ENCODE data around the gene CLTRN. TPM values are rescaled to one million over a fixed set of nuclear protein-coding genes. Genes with fewer than 3 reads are reported as not detected.

Gene CLTRN
- total RNA-seq, 4 donors from 2014 or later, result 0.88 TPM; not detected in 3

DNA sequence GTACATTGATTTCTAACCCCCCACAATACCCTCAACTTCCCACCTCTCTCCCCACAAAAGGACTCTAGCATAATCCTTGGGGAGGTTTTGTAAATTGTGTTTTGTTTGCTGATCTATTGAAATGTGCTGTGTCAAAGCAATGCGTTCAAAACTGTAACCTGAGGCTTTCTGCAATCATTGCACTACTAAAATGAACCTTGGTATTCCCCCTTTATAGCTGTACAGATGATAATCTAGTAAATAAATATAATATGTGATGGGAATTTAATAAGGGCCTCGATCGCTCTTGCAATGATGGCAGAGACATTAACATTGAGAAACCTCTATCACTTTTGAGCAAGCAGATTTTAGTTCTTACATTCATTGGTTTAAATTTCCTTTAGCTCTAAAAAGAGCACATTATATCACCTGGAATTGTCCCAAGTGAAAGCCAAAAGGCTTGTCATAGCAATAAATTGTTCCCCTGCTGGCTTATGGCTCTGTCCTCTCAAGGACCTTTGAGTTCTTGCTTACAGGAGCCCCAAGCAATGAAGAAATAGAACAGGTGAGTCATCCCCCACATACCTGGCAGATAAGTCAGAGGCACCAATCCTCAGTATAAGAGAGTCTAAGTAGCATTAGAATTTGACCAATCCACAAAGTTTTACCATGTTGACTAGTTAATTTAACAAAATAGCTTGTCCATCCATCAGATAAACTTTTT, 45.4 kb downstream of the CLTRN start:
- no peak for ATAC-seq (ENCODE audit: low FRiP score)
- TF ChIP-seq, protein P1, sequence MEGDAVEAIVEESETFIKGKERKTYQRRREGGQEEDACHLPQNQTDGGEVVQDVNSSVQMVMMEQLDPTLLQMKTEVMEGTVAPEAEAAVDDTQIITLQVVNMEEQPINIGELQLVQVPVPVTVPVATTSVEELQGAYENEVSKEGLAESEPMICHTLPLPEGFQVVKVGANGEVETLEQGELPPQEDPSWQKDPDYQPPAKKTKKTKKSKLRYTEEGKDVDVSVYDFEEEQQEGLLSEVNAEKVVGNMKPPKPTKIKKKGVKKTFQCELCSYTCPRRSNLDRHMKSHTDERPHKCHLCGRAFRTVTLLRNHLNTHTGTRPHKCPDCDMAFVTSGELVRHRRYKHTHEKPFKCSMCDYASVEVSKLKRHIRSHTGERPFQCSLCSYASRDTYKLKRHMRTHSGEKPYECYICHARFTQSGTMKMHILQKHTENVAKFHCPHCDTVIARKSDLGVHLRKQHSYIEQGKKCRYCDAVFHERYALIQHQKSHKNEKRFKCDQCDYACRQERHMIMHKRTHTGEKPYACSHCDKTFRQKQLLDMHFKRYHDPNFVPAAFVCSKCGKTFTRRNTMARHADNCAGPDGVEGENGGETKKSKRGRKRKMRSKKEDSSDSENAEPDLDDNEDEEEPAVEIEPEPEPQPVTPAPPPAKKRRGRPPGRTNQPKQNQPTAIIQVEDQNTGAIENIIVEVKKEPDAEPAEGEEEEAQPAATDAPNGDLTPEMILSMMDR (IDR thresholded peaks at IDR 0.05), result no peak

GRCh38 chrX:15617111-15617510, 47.5 kb downstream of the CLTRN start:
- ATAC-seq (ENCODE audit: low FRiP score) (no peak), DNase-seq (ENCODE audit: low spot score) (no peak)
- TF ChIP-seq, protein P1 (IDR thresholded peaks at IDR 0.05), result no peak

More for the DNA sequence above, 45.4 kb downstream of the CLTRN start:
- DNase-seq (ENCODE audit: low spot score), result no peak

DNA sequence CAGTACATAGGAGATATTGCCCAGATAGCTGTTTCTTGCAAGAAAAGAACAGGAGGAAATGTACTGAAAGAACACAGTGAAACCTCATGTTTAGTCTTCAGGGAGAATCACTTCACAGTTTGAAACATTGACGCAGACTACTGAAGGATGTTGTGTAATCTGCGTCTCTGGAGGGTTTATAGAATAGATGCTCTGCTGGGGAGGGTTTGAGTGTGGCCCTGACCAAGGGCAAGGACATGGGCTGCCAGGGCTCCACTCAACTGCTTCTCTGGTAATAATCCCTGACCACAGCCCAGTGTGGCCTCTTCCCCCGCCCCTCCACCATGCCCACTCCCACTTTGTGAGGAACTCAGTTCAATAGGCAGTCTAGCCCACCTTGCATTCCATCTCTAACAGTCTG, 48.1 kb downstream of the CLTRN start:
- ATAC-seq (ENCODE audit: low FRiP score), result no peak
- DNase-seq (ENCODE audit: low spot score), result no peak
- TF ChIP-seq, protein P1 (IDR thresholded peaks at IDR 0.05), result no peak

GRCh38 chrX:15607067-15607466, 57.5 kb downstream of the CLTRN start:
- TF ChIP-seq, protein P1 (IDR thresholded peaks at IDR 0.05), result no peak
- ATAC-seq (ENCODE audit: low FRiP score) (no peak), DNase-seq (ENCODE audit: low spot score) (no peak)

GRCh38 chrX:15606136-15606535, 58.5 kb downstream of the CLTRN start:
- no peak for ATAC-seq (ENCODE audit: low FRiP score)
- TF ChIP-seq, protein P1 (IDR thresholded peaks at IDR 0.05), result no peak
- DNase-seq (ENCODE audit: low spot score), result no peak

GRCh38 chrX:15605226-15605625, 59.4 kb downstream of the CLTRN start:
- ATAC-seq (ENCODE audit: low FRiP score), result no peak
- TF ChIP-seq, protein P1 (IDR thresholded peaks at IDR 0.05), result no peak
- DNase-seq (ENCODE audit: low spot score), result no peak

DNA sequence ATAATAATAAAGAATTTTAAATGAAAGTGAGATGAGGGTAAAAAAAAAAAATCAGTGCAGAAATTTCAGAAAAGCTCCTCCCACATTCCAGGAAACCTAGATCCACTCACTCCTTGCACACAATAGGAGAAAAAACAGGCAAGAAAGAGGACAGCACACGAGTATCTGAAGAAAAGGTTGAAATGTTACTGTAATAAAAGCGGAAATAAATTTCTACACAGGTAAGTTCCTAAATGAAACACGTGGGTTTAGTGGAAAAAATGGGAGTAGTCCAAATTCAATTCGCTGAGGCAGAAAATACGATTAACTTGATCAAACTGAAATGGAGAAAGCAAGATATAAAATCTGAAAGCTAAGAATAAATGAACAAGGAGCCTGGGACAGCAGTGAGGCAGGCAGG, 61.8 kb downstream of the CLTRN start:
- ATAC-seq (ENCODE audit: low FRiP score) (no peak), DNase-seq (ENCODE audit: low spot score) (no peak)
- TF ChIP-seq, protein P1 (IDR thresholded peaks at IDR 0.05), result no peak
